Measurements from ENCODE around the gene NAA50. TPM values are rescaled to one million over a fixed set of nuclear protein-coding genes. Genes with fewer than 3 reads are reported as not detected.
A peak's percentile ranks its signal among the peaks of the same experiment; 100 is the strongest.

The NAA50 gene
- total RNA-seq, 1 experiment from 2014 or later: 203 TPM

GRCh38 chr3:113690482-113690881 is 55.6 kb downstream of the NAA50 start:
- DNase-seq (ENCODE audit: low read depth): no peak

- DNase-seq (ENCODE audit: low read depth): peak; percentile 40
These were observed 59.9 kb downstream of the NAA50 start for GRCh38 chr3:113685956-113686721.

GRCh38 chr3:113685124-113685523 is 60.9 kb downstream of the NAA50 start:
- DNase-seq (ENCODE audit: low read depth): no peak

- no peak for DNase-seq (ENCODE audit: low read depth)
These were observed 61.7 kb downstream of the NAA50 start for GRCh38 chr3:113684271-113684819.

- DNase-seq (ENCODE audit: low read depth): no peak
These were observed 67.3 kb downstream of the NAA50 start for GRCh38 chr3:113678773-113679172.

GRCh38 chr3:113677737-113678136 is 68.3 kb downstream of the NAA50 start:
- DNase-seq (ENCODE audit: low read depth): no peak

- DNase-seq (ENCODE audit: low read depth): no peak
These were observed 69.8 kb downstream of the NAA50 start for GRCh38 chr3:113676261-113676660.

- no peak for DNase-seq (ENCODE audit: low read depth)
These were observed 72.5 kb downstream of the NAA50 start for GRCh38 chr3:113673593-113673992.

- DNase-seq (ENCODE audit: low read depth): peak; percentile 31
These were observed 78.0 kb downstream of the NAA50 start for GRCh38 chr3:113668015-113668414.

Other genes starting within 250 kb of the NAA50 start
- 12.8 and 17.7 TPM in 2 replicates for gene SPICE1, start 231.1 kb downstream of the NAA50 start, total RNA-seq (2014; rRNA removed; shearing (Covaris generic))
- gene SIDT1, start 213.7 kb downstream of the NAA50 start, total RNA-seq (2014; rRNA removed; shearing (Covaris generic)): under 0.01 TPM in 1 of 2 replicates, not detected in the other
- gene USF3, start 49.6 kb downstream of the NAA50 start, total RNA-seq (2014; rRNA removed; shearing (Covaris generic)): 6.2 and 10.6 TPM in 2 replicates
- 65.1 and 75.0 TPM in 2 replicates for gene ATP6V1A, start 786 bp upstream of the NAA50 start, total RNA-seq (2014; rRNA removed; shearing (Covaris generic))
- 3.6 and 6.0 TPM in 2 replicates for gene GRAMD1C, start 92.5 kb upstream of the NAA50 start, total RNA-seq (2014; rRNA removed; shearing (Covaris generic))
- 1.3 and 1.6 TPM in 2 replicates for gene ZDHHC23, start 201.8 kb upstream of the NAA50 start, total RNA-seq (2014; rRNA removed; shearing (Covaris generic))

All from RPMI7951 (cell line).